MM.1S (cell line): ENCODE data around the gene MYLK3.

Experiments
- EZH2 ChIP-seq: fragments of 300-600 bp; sonication (generic); optimal IDR thresholded peaks from 2 replicates; pipeline ENCODE3; 2017; ENCODE audit warnings: low read depth, mild to moderate bottlenecking, antibody characterized with exemption, low read length, mixed read lengths
- EZH2phosphoT487 ChIP-seq: fragments of 300-600 bp; sonication (generic); IDR thresholded peaks from 2 replicates; pipeline ENCODE4 v1.6.1; 2018; ENCODE audit warnings: antibody characterized with exemption, low read length
- TF ChIP-seq, protein P1 (sequence below): fragments of 300-600 bp; sonication (generic); IDR thresholded peaks from 2 replicates; pipeline ENCODE4 v1.5.1; 2016; ENCODE audit warnings: antibody characterized with exemption, low read length, mixed read lengths

DNA sequence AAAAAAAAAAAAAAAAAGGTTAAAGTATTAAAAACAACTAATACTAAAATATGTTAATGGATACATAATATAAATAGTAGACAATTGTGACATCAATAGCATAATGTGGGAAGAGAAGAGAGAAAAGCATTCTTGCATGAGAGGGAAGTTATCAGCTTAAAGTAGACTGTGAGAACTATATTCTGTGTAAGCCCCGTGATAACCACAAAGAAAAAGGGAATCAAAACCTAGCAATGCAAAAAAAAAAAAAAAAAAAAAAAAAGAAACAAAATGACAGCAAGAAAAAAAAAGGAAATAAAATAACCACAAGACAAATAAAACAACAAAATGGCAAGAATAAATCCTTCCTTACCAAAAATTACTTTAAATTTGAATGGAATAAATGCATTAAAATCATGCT lies 39.8 kb upstream of the MYLK3 start:
- TF ChIP-seq, protein P1, sequence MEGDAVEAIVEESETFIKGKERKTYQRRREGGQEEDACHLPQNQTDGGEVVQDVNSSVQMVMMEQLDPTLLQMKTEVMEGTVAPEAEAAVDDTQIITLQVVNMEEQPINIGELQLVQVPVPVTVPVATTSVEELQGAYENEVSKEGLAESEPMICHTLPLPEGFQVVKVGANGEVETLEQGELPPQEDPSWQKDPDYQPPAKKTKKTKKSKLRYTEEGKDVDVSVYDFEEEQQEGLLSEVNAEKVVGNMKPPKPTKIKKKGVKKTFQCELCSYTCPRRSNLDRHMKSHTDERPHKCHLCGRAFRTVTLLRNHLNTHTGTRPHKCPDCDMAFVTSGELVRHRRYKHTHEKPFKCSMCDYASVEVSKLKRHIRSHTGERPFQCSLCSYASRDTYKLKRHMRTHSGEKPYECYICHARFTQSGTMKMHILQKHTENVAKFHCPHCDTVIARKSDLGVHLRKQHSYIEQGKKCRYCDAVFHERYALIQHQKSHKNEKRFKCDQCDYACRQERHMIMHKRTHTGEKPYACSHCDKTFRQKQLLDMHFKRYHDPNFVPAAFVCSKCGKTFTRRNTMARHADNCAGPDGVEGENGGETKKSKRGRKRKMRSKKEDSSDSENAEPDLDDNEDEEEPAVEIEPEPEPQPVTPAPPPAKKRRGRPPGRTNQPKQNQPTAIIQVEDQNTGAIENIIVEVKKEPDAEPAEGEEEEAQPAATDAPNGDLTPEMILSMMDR: no peak
- TF ChIP-seq EZH2: no peak
- TF ChIP-seq EZH2phosphoT487: no peak
